Skeletal muscle satellite cell (primary cell): ENCODE data around the gene FZD10.

ENCODE experiments used
- H3K27me3 ChIP-seq: 2 replicates; pipeline ENCODE4 v1.7.0; 2013; ENCODE audit warnings: low read length; ENCODE audit not compliant: control insufficient read depth, insufficient read depth
- H3K36me3 ChIP-seq: 2 replicates; pipeline ENCODE4 v1.7.0; 2013; ENCODE audit warnings: mild to moderate bottlenecking, control low read depth, low read length; ENCODE audit not compliant: insufficient read depth
- H3K4me1 ChIP-seq: 2 replicates; pipeline ENCODE4 v1.7.0; 2013; ENCODE audit warnings: low read length; ENCODE audit not compliant: control insufficient read depth, insufficient read depth
- H3K4me2 ChIP-seq: 2 replicates; pipeline ENCODE4 v1.7.0; 2013; ENCODE audit warnings: mild to moderate bottlenecking, low read length
- H3K4me3 ChIP-seq: 2 replicates; pipeline ENCODE4 v1.7.0; 2013; ENCODE audit warnings: low read length
- H3K9ac ChIP-seq: 2 replicates; pipeline ENCODE4 v1.7.0; 2013; ENCODE audit warnings: mild to moderate bottlenecking, low read depth, low read length, moderate library complexity
- H3K9me3 ChIP-seq: replicated peaks from 2 replicates; pipeline ENCODE4 v1.7.0; 2013; ENCODE audit warnings: mild to moderate bottlenecking, control low read depth, low read length

The FZD10 gene

DNA sequence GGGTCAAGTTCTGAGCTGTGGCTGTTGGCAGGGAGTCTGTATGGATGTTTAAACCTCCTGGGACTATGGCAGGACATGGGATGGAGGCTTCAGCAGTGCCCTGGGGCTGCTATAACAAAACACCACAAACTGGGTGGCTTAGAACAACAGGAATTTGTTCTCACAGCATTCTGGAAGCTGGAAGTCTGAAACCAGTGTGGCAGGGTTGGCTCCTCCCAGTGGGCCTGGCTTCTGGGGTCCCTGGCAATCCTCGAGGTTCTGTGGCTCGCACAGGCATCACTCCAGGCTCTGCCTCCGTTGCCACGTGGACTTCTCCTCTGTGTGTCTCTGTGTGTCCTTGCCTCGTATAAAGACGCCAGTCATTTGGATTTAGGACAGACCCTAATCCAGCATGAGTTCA, 39.9 kb downstream of the FZD10 start:
- Histone ChIP-seq H3K4me3 (no peak overlapping the region), H3K9ac (no peak overlapping the region), H3K36me3 (no peaks in the 10 kb centered on the region), H3K4me2 (no peak overlapping the region), H3K27me3 (no peaks in the 10 kb centered on the region), H3K4me1 (no peaks in the 10 kb centered on the region), H3K9me3 (peaks cover 25% of the 10 kb centered on the region)

DNA sequence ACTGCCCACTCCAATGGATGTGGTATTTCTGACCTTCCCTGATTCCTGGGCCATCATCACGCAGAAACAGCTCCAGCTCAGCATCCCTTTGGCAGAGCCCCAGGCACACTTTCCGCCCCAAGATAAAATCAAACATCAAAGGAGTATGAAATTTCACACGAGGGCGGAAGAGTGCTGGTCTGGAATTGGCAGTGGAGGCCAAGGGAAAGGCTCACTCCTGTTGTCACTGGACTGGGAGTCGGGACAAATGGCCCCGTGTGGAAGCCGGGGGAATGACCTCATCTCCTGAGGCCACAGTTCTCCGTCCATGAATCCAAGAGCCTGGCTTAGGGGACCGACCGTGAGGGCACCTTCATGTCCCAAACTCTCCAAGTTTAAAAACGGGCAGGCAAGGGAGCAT, 40.9 kb downstream of the FZD10 start:
- H3K36me3 ChIP-seq: no peaks in the 10 kb centered on the region
- H3K4me2 ChIP-seq: no peak overlapping the region
- no peak overlapping the region for H3K4me3 ChIP-seq
- H3K4me1 ChIP-seq: no peaks in the 10 kb centered on the region
- no peaks in the 10 kb centered on the region for H3K27me3 ChIP-seq
- no peak overlapping the region for H3K9ac ChIP-seq
- peaks cover 24% of the 10 kb centered on the region for H3K9me3 ChIP-seq

DNA sequence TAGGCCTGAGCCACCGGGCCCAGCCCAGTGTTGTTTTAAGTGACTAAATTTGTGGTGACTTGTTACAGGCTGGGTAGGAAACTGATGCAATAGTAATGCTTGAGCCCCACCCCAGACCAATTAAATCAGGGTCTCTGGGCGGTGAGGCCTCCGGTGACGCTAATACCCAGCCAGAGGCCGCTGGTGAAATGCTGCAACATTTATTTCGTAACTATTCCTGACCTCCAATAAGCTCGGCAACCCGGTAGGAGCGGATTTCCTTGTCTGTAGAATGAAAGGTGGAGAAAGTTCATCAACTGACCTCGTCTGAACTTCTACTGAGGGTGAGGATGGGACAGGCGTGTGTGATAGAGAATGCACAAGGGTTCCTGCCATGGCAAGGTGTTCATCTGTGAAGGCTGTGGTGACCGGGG, 42.3 kb downstream of the FZD10 start:
- Histone ChIP-seq H3K36me3 (no peaks in the 10 kb centered on the region), H3K9me3 (peaks cover 19% of the 10 kb centered on the region), H3K4me3 (no peak overlapping the region), H3K9ac (no peak overlapping the region), H3K4me2 (no peak overlapping the region), H3K27me3 (no peaks in the 10 kb centered on the region), H3K4me1 (no peaks in the 10 kb centered on the region)

DNA sequence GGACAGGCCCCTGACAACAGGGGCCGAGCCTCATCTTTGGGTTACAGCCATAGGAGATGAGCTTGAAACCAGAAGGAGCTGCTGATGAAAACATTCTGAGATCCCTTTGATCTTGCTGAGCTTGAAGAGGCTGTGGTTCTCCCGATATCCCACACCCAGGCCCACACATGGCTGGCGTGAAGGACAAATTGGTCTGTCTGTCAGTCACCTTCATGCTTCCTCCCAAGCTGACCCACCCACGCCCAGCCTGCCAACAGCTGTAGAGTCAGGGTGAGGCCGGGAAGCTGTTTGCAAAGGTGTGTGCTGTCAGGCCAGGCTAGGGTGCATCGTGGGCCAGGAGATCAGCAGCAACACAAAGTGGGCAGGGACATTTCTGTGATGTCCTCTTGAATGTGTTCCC, 43.2 kb downstream of the FZD10 start:
- Histone ChIP-seq H3K4me2 (no peak overlapping the region), H3K4me1 (no peaks in the 10 kb centered on the region), H3K27me3 (no peaks in the 10 kb centered on the region), H3K36me3 (no peaks in the 10 kb centered on the region), H3K9ac (no peak overlapping the region), H3K9me3 (peaks cover 22% of the 10 kb centered on the region), H3K4me3 (no peak overlapping the region)

DNA sequence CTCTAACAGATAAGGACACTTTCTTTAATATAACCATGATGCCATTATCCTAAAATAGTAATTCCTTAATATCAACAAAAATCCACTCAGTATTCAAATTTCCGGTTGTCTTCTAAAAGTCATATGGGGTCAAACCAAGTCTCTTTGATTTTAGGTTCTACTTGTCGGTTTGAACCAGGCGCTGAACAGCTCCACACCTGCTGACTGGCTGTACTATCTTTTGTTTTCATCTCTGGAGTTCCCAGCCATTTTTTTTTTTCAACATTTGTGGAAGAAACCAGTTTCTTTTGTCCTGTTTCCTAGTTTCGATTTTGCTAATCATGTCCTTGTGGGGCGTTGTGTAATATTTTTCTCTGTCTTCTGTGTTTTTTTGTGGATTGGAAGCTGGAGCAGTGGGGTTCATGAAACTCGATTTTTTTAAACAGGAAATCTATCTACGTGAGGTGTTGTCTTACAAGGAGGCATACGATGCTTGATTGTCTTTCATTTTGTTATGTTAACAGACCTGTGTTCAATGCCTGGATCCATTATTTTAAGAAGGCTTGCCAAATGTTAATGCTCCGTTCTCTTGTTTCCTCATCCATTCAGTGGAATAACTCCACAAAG, 50.2 kb downstream of the FZD10 start:
- Histone ChIP-seq H3K36me3 (no peaks in the 10 kb centered on the region), H3K4me1 (no peaks in the 10 kb centered on the region), H3K9ac (no peak overlapping the region), H3K4me3 (no peak overlapping the region), H3K27me3 (no peaks in the 10 kb centered on the region), H3K4me2 (no peak overlapping the region), H3K9me3 (peaks cover 17% of the 10 kb centered on the region)

DNA sequence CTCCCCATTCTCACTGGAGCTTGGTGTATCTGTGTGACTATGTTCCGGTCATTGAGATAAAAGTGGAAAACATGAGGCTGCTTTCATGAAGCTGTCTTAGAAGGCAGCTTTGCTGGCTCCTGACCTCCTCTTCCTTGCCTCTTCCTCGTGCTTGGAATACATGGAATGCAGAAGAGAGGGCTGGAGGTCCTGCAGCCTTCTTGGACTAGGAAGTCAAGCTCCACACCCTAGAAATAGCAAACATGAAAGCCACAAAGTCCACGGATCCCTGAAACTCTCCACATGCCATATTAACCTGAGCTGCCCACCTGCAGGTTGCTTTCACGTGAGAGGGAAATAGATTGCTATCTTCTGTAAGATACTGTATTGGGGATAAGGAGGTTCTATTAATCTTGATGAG, 51.0 kb downstream of the FZD10 start:
- no peak overlapping the region for H3K9ac ChIP-seq
- no peaks in the 10 kb centered on the region for H3K27me3 ChIP-seq
- no peak overlapping the region for H3K4me2 ChIP-seq
- H3K36me3 ChIP-seq: no peaks in the 10 kb centered on the region
- H3K9me3 ChIP-seq: peaks cover 17% of the 10 kb centered on the region
- H3K4me1 ChIP-seq: no peaks in the 10 kb centered on the region
- no peak overlapping the region for H3K4me3 ChIP-seq

DNA sequence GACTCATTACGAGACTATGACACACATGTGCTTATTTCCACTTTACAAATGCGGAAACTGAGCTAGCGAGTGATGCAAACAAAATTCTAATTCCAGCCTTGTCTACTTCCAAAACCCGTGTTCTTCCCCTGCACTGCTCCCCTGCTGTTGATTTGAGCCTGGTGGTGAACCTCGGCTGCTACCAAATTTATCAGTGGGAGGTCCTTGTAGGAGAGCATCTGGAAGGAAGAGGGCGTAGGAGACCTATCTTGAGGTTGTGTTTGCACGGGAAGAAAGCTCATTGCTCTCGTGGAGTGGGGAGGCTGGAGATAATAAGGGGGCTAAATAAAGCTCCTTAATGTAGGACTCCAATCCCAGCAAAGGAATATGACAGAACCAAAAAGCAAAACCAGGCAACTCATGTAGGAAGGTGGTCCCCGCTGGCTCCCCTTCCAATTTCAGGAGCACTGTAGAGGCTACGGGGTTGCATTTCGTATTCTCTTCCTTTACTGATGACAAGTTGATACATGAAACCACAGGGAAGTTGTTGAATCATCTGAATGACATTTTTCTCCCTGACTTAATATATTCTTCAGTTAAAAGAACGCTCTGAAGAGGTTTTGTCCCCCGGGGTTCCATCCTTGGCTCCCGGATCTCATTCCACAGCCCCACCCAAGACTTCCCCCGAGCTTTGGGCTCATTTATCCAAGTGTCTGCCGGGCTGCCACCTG, 52.6 kb downstream of the FZD10 start:
- no peaks in the 10 kb centered on the region for H3K4me1 ChIP-seq
- H3K9ac ChIP-seq: no peak overlapping the region
- no peaks in the 10 kb centered on the region for H3K27me3 ChIP-seq
- no peaks in the 10 kb centered on the region for H3K36me3 ChIP-seq
- H3K9me3 ChIP-seq: peaks cover 22% of the 10 kb centered on the region
- no peak overlapping the region for H3K4me3 ChIP-seq
- no peak overlapping the region for H3K4me2 ChIP-seq
